Brain microvascular endothelial cell (primary cell): Measurements from ENCODE around the gene ADD1.

ENCODE experiments used
- DNase-seq: peaks from one replicate; pipeline ENCODE4 v3.0.0-alpha.2; 2020
- H3K27ac ChIP-seq: fragments of 250-450 bp; sonication (Bioruptor Pico); 2 replicates; pipeline ENCODE4 v1.5.1; 2020; ENCODE audit warnings: mild to moderate bottlenecking, moderate library complexity
- H3K27me3 ChIP-seq: fragments of 250-450 bp; sonication (Bioruptor Pico); replicated peaks from 2 replicates; pipeline ENCODE4 v1.5.1; 2020; ENCODE audit warnings: mild to moderate bottlenecking
- H3K36me3 ChIP-seq: fragments of 250-450 bp; sonication (Bioruptor Pico); replicated peaks from 2 replicates; pipeline ENCODE4 v1.5.1; 2020; ENCODE audit warnings: mild to moderate bottlenecking
- H3K4me3 ChIP-seq: 2 replicates; pipeline ENCODE4 v1.5.1; 2011; ENCODE audit warnings: low read depth, mild to moderate bottlenecking, control low read depth, low read length, moderate library complexity
- CTCF ChIP-seq: IDR thresholded peaks from 2 replicates; pipeline ENCODE4 v1.5.1; 2011; ENCODE audit warnings: low read depth, mild to moderate bottlenecking, moderate library complexity, low read length, control low read depth, inconsistent platforms; ENCODE audit errors: missing control alignments
- in situ Hi-C: cut with HindIII; loops from 2 replicates; pipeline ENCODE4 v1.10.0; 2017; ENCODE audit warnings: low sequenced_read_pairs, low pct_ligation_motif_present

ADD1 gene

GRCh38 chr4:2820216-2820982, 23.2 kb upstream of the ADD1 start:
- Histone ChIP-seq H3K4me3 (no peak overlapping the region), H3K36me3 (peaks cover 34% of the 10 kb centered on the region), H3K27me3 (no peaks in the 10 kb centered on the region), H3K27ac (no peak overlapping the region)
- DNase-seq: no peak
- in situ Hi-C loops: no loop called here
- TF ChIP-seq CTCF: no peak

GRCh38 chr4:2822461-2823300, 21.0 kb upstream of the ADD1 start:
- no peak for DNase-seq
- H3K27ac ChIP-seq: no peak overlapping the region
- H3K4me3 ChIP-seq: no peak overlapping the region
- no peaks in the 10 kb centered on the region for H3K27me3 ChIP-seq
- TF ChIP-seq CTCF: no peak
- in situ Hi-C loops: no loop called here
- peaks cover 45% of the 10 kb centered on the region for H3K36me3 ChIP-seq

DNA sequence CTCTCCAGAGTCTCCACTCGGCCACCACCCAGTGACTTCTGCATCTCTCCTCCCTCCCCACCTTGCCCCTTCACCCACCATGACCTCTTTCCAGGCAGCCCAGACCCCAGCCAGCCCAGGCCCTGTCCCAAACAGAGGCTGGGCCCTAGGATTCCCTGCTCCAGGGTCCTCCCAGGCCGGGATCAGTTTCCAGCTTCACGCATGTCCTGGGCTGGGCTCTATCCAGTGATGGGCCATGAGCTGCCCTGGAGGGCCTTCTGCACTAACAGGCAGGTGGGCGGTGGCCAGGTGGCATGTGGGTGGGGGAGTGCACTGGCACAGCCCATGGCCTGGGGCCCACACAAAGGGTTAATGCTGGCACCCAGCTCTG, 20.4 kb upstream of the ADD1 start:
- peaks cover 51% of the 10 kb centered on the region for H3K36me3 ChIP-seq
- in situ Hi-C loops: no loop called here
- DNase-seq: no peak
- no peak for TF ChIP-seq CTCF
- no peak overlapping the region for H3K27ac ChIP-seq
- H3K27me3 ChIP-seq: no peaks in the 10 kb centered on the region
- H3K4me3 ChIP-seq: no peak overlapping the region

- Histone ChIP-seq H3K4me3 (no peak overlapping the region), H3K27ac (no peak overlapping the region), H3K36me3 (peaks cover 56% of the 10 kb centered on the region), H3K27me3 (no peaks in the 10 kb centered on the region)
- in situ Hi-C loops: no loop called here
- no peak for TF ChIP-seq CTCF
- DNase-seq: no peak
Observed at GRCh38 chr4:2823671-2824328, 19.8 kb upstream of the ADD1 start.

- Histone ChIP-seq H3K27ac (no peak overlapping the region), H3K36me3 (peaks cover 57% of the 10 kb centered on the region), H3K27me3 (no peaks in the 10 kb centered on the region), H3K4me3 (no peak overlapping the region)
- in situ Hi-C loops: no loop called here
- TF ChIP-seq CTCF: no peak
- DNase-seq: no peak
Observed at GRCh38 chr4:2824329-2824835, 19.3 kb upstream of the ADD1 start.
